ENCODE data around the gene CACNA2D4. TPM values are rescaled to one million over a fixed set of nuclear protein-coding genes. Genes with fewer than 3 reads are reported as not detected.

CACNA2D4 gene
- total RNA-seq, 1 donor from 2014 or later = 0.30 TPM

DNA sequence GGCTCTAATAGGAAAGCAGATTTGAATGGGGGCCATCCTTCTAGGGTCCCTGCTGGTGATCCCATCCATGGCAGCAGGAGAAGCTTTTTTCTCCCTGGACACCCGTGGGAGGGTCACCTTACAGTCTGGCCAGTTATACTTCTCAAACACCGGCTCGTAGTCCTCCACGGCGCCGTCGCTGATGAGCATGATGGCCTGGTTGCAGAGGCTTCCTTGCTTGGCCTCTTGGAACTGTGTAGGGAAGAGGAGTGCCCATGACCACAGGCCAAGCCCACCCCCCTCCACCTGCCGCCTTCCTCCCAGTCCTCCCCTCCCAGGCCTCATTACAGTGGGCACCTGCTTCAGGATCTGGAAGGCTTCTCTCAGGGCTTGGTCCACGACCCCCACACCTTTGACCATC is 33.8 kb downstream of the CACNA2D4 start:
- TF ChIP-seq, protein P1, sequence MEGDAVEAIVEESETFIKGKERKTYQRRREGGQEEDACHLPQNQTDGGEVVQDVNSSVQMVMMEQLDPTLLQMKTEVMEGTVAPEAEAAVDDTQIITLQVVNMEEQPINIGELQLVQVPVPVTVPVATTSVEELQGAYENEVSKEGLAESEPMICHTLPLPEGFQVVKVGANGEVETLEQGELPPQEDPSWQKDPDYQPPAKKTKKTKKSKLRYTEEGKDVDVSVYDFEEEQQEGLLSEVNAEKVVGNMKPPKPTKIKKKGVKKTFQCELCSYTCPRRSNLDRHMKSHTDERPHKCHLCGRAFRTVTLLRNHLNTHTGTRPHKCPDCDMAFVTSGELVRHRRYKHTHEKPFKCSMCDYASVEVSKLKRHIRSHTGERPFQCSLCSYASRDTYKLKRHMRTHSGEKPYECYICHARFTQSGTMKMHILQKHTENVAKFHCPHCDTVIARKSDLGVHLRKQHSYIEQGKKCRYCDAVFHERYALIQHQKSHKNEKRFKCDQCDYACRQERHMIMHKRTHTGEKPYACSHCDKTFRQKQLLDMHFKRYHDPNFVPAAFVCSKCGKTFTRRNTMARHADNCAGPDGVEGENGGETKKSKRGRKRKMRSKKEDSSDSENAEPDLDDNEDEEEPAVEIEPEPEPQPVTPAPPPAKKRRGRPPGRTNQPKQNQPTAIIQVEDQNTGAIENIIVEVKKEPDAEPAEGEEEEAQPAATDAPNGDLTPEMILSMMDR (IDR thresholded peaks at IDR 0.05) = no peak
- H3K27ac Mint-ChIP-seq (ENCODE audit: unreplicated experiment) = no peak overlapping the region
- H3K9me3 Mint-ChIP-seq (ENCODE audit: low read depth) = peaks cover 14% of the 10 kb centered on the region
- DNase-seq (ENCODE audit: low spot score) = no peak
- H3K4me1 Mint-ChIP-seq (ENCODE audit: low read depth) = no peaks in the 10 kb centered on the region
- no peak overlapping the region for H3K4me3 Mint-ChIP-seq (ENCODE audit: unreplicated experiment)
- peaks cover 3% of the 10 kb centered on the region for H3K36me3 Mint-ChIP-seq (ENCODE audit: low read depth)
- peaks cover 38% of the 10 kb centered on the region for H3K27me3 Mint-ChIP-seq (ENCODE audit: low read depth)

DNA sequence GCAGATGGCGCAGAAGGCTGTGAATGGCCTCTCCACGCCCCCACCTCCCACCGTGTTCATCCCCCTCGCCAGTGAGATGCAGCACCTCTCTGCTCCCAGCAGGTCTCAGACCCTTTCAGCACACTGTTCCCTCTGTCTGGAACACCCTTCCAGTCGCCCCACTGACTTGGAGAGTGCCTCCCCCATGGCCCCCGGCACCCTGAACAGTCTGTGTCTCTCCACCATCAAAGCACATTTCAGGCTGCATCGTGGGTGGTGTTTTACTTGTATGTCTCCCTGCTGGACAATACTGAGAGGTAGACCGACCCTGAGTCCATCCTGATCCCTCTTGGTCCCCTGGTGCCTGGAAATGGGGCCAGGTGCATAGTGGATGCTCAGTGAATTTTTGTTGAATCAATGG is 34.9 kb downstream of the CACNA2D4 start:
- DNase-seq (ENCODE audit: low spot score) = no peak
- H3K9me3 Mint-ChIP-seq (ENCODE audit: low read depth) = peaks cover 10% of the 10 kb centered on the region
- peaks cover 32% of the 10 kb centered on the region for H3K27me3 Mint-ChIP-seq (ENCODE audit: low read depth)

DNA sequence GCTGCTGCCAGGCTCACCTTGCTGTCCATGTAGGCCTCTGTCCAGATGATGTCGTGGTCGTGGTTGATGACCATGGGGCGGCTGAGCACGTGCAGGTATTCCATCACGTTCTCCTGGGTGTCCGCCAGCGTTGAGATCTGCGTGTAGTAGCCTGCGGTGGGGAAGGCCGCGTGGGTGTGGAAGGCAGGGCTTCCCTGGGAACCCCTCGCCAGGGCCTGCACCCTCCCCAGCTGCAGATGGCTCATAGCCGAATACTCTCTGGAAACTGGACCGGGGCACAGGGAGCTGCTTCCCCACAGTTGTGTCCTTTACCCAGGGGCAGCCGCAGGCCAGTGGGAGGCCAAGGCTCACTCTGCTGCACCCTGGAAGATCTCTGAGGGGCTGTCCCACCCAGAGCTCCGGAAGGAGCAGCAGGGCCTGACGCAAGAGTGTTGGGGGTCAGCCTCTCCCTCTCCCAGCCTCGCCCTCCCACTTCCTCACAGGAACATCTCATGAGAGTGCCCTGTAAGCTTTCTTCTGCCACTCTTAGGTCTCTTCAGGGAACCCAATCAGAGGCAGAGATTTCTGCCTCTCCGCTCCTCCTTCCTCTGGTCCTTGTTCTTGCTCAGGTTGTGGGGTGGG is 35.5 kb downstream of the CACNA2D4 start:
- no peak for DNase-seq (ENCODE audit: low spot score)
- H3K4me3 Mint-ChIP-seq (ENCODE audit: unreplicated experiment) = no peak overlapping the region
- no peak overlapping the region for H3K27ac Mint-ChIP-seq (ENCODE audit: unreplicated experiment)
- H3K27me3 Mint-ChIP-seq (ENCODE audit: low read depth) = peaks cover 27% of the 10 kb centered on the region
- H3K36me3 Mint-ChIP-seq (ENCODE audit: low read depth) = peaks cover 1% of the 10 kb centered on the region
- TF ChIP-seq, protein P1 (IDR thresholded peaks at IDR 0.05) = no peak
- H3K4me1 Mint-ChIP-seq (ENCODE audit: low read depth) = no peaks in the 10 kb centered on the region
- H3K9me3 Mint-ChIP-seq (ENCODE audit: low read depth) = peaks cover 6% of the 10 kb centered on the region

More for the DNA sequence above, 34.9 kb downstream of the CACNA2D4 start:
- H3K4me3 Mint-ChIP-seq (ENCODE audit: unreplicated experiment) = no peak overlapping the region
- TF ChIP-seq, protein P1 (IDR thresholded peaks at IDR 0.05) = no peak
- peaks cover 2% of the 10 kb centered on the region for H3K36me3 Mint-ChIP-seq (ENCODE audit: low read depth)
- no peak overlapping the region for H3K27ac Mint-ChIP-seq (ENCODE audit: unreplicated experiment)
- no peaks in the 10 kb centered on the region for H3K4me1 Mint-ChIP-seq (ENCODE audit: low read depth)

DNA sequence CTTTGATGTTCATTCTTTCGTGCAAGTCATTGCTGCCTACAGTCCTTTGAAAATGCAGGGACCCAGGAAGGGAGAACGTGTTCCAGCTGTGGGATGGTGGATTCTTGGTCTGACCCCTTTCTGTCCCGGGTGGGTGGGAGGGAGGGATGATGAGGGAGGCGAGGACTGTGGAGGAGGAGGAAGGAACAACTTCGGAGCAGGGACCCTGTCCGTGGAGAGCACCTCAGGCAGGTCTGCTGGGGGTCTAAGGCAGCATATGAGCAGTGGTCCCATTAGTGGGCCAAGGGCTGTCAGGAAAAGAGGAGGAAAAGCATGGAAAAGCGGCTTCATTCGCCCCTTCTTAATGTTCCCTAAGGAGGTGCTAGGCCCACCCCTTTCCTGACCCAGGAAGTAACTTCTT is 36.0 kb downstream of the CACNA2D4 start:
- TF ChIP-seq, protein P1 (IDR thresholded peaks at IDR 0.05) = no peak
- Mint-ChIP-seq H3K36me3 (ENCODE audit: low read depth) (peaks cover 1% of the 10 kb centered on the region), H3K4me3 (ENCODE audit: unreplicated experiment) (no peak overlapping the region), H3K9me3 (ENCODE audit: low read depth) (peaks cover under 1% of the 10 kb centered on the region), H3K27ac (ENCODE audit: unreplicated experiment) (no peak overlapping the region), H3K4me1 (ENCODE audit: low read depth) (no peaks in the 10 kb centered on the region), H3K27me3 (ENCODE audit: low read depth) (peaks cover 21% of the 10 kb centered on the region)
- no peak for DNase-seq (ENCODE audit: low spot score)

- Mint-ChIP-seq H3K4me3 (ENCODE audit: unreplicated experiment) (no peak overlapping the region), H3K4me1 (ENCODE audit: low read depth) (no peaks in the 10 kb centered on the region), H3K27me3 (ENCODE audit: low read depth) (peaks cover 23% of the 10 kb centered on the region), H3K27ac (ENCODE audit: unreplicated experiment) (no peak overlapping the region), H3K9me3 (ENCODE audit: low read depth) (peaks cover 1% of the 10 kb centered on the region), H3K36me3 (ENCODE audit: low read depth) (no peaks in the 10 kb centered on the region)
- TF ChIP-seq, protein P1 (IDR thresholded peaks at IDR 0.05) = no peak
- DNase-seq (ENCODE audit: low spot score) = no peak
Observed at GRCh38 chr12:1881936-1882335, 36.5 kb downstream of the CACNA2D4 start.
